SU-DHL-6 (cell line): Measurements from ENCODE around the gene TC2N.

ENCODE experiments used
- H2AFZ ChIP-seq: fragments of 200-600 bp; sonication (generic); 2 replicates; pipeline ENCODE4 v1.6.1; 2014; ENCODE audit warnings: low read depth, mild to moderate bottlenecking, moderate library complexity, mixed read lengths, antibody characterized with exemption, low read length; ENCODE audit not compliant: severe bottlenecking
- H3F3A ChIP-seq: fragments of 200-600 bp; shearing (Covaris generic); 2 replicates; pipeline ENCODE4 v1.6.0; 2016; ENCODE audit warnings: antibody characterized with exemption, mild to moderate bottlenecking; ENCODE audit not compliant: insufficient read depth
- H3K27ac ChIP-seq: fragments of 200-600 bp; sonication (generic); 2 replicates; pipeline ENCODE4 v1.5.1; 2016; ENCODE audit warnings: low read depth, mild to moderate bottlenecking, low read length, moderate library complexity, mixed read lengths
- H3K27me3 ChIP-seq: fragments of 200-600 bp; sonication (generic), shearing (Covaris generic); 2 replicates; pipeline ENCODE4 v1.6.0; 2014; ENCODE audit warnings: mild to moderate bottlenecking, low read length
- H3K36me3 ChIP-seq: fragments of 200-600 bp; sonication (generic); 2 replicates; pipeline ENCODE4 v1.6.1; 2014; ENCODE audit warnings: mild to moderate bottlenecking, low read length, mixed read lengths
- H3K4me2 ChIP-seq: fragments of 300-600, 200-600 bp; shearing (Covaris generic), sonication (generic); 2 replicates; pipeline ENCODE4 v1.6.0; 2014; ENCODE audit warnings: low read length, low read depth, mild to moderate bottlenecking; ENCODE audit not compliant: poor library complexity, severe bottlenecking
- H3K4me3 ChIP-seq: fragments of 200-600 bp; sonication (generic); 2 replicates; pipeline ENCODE4 v1.5.1; 2014; ENCODE audit warnings: antibody characterized with exemption, low read length, mild to moderate bottlenecking, mixed read lengths; ENCODE audit not compliant: insufficient read depth, poor library complexity, severe bottlenecking
- H3K79me2 ChIP-seq: fragments of 200-600 bp; sonication (generic); 2 replicates; pipeline ENCODE4 v1.6.1; 2014; ENCODE audit warnings: mild to moderate bottlenecking, low read length, moderate library complexity; ENCODE audit not compliant: insufficient read depth
- H3K9ac ChIP-seq: fragments of 200-600 bp; sonication (generic); 2 replicates; pipeline ENCODE4 v1.7.0; 2014; ENCODE audit warnings: mild to moderate bottlenecking, low read length
- H3K9me2 ChIP-seq: fragments of 200-600 bp; sonication (generic); replicated peaks from 2 replicates; pipeline ENCODE4 v1.6.1; 2014; ENCODE audit warnings: low read length; ENCODE audit not compliant: insufficient read depth
- H3K9me3 ChIP-seq: fragments of 200-600 bp; sonication (generic); 2 replicates; pipeline ENCODE4 v1.6.1; 2014; ENCODE audit warnings: low read length, mixed read lengths; ENCODE audit not compliant: insufficient read depth
- H4K20me1 ChIP-seq: fragments of 200-600 bp; sonication (generic); 2 replicates; pipeline ENCODE4 v1.6.1; 2014; ENCODE audit warnings: low read depth, mild to moderate bottlenecking, antibody characterized with exemption, low read length, moderate library complexity, mixed read lengths
- CTCF ChIP-seq: fragments of 200-600 bp; sonication (generic); IDR thresholded peaks from one replicate; pipeline ENCODE4 v1.5.1; 2017; ENCODE audit warnings: antibody characterized with exemption, mild to moderate bottlenecking, low read length, moderate library complexity; ENCODE audit not compliant: insufficient read depth, poor library complexity, severe bottlenecking
- EZH2phosphoT487 ChIP-seq: fragments of 200-600 bp; sonication (generic), shearing (Covaris generic); conservative IDR thresholded peaks from 2 replicates; pipeline ENCODE4 v1.6.1; 2018; ENCODE audit warnings: mild to moderate bottlenecking, antibody characterized with exemption, low read length, moderate library complexity, mixed read lengths

The TC2N gene

GRCh38 chr14:91883753-91884152, 16.4 kb upstream of the TC2N start:
- TF ChIP-seq CTCF, result no peak
- TF ChIP-seq EZH2phosphoT487, result no peak
- Histone ChIP-seq H3K9me3 (no peaks in the 10 kb centered on the region), H3K4me2 (no peak overlapping the region), H2AFZ (no peak overlapping the region), H3K4me3 (no peak overlapping the region), H3K9me2 (no peaks in the 10 kb centered on the region), H3F3A (no peaks in the 10 kb centered on the region), H3K79me2 (no peaks in the 10 kb centered on the region), H3K27me3 (no peaks in the 10 kb centered on the region), H3K27ac (no peak overlapping the region), H3K9ac (no peak overlapping the region), H3K36me3 (no peaks in the 10 kb centered on the region), H4K20me1 (no peaks in the 10 kb centered on the region)

- Histone ChIP-seq H3K9ac (no peak overlapping the region), H3K27ac (no peak overlapping the region), H3K9me3 (no peaks in the 10 kb centered on the region), H3K36me3 (no peaks in the 10 kb centered on the region), H2AFZ (no peak overlapping the region), H3K4me2 (no peak overlapping the region), H3K9me2 (no peaks in the 10 kb centered on the region), H4K20me1 (no peaks in the 10 kb centered on the region), H3F3A (no peaks in the 10 kb centered on the region), H3K4me3 (no peak overlapping the region), H3K27me3 (no peaks in the 10 kb centered on the region), H3K79me2 (no peaks in the 10 kb centered on the region)
- TF ChIP-seq CTCF (no peak), EZH2phosphoT487 (no peak)
Measured at GRCh38 chr14:91882776-91883175, 15.4 kb upstream of the TC2N start.

- H4K20me1 ChIP-seq, result no peaks in the 10 kb centered on the region
- no peaks in the 10 kb centered on the region for H3F3A ChIP-seq
- H3K9me2 ChIP-seq, result no peaks in the 10 kb centered on the region
- TF ChIP-seq CTCF (no peak), EZH2phosphoT487 (no peak)
- H3K79me2 ChIP-seq, result no peaks in the 10 kb centered on the region
- H3K9ac ChIP-seq, result no peak overlapping the region
- H2AFZ ChIP-seq, result no peak overlapping the region
- no peak overlapping the region for H3K27ac ChIP-seq
- no peak overlapping the region for H3K4me3 ChIP-seq
- H3K4me2 ChIP-seq, result no peak overlapping the region
- no peaks in the 10 kb centered on the region for H3K27me3 ChIP-seq
- H3K36me3 ChIP-seq, result no peaks in the 10 kb centered on the region
- no peaks in the 10 kb centered on the region for H3K9me3 ChIP-seq
Measured at GRCh38 chr14:91882369-91882768, 15.0 kb upstream of the TC2N start.

- Histone ChIP-seq H3K9me3 (no peaks in the 10 kb centered on the region), H3K27ac (no peak overlapping the region), H3K4me3 (no peak overlapping the region), H4K20me1 (no peaks in the 10 kb centered on the region), H3K9me2 (no peaks in the 10 kb centered on the region), H3F3A (no peaks in the 10 kb centered on the region), H3K27me3 (no peaks in the 10 kb centered on the region), H3K79me2 (no peaks in the 10 kb centered on the region), H3K9ac (no peak overlapping the region), H3K4me2 (no peak overlapping the region), H3K36me3 (no peaks in the 10 kb centered on the region), H2AFZ (no peak overlapping the region)
- TF ChIP-seq CTCF, result no peak
- no peak for TF ChIP-seq EZH2phosphoT487
Measured at GRCh38 chr14:91879196-91879595, 11.9 kb upstream of the TC2N start.
